GM13977 (cell line): ENCODE data around the gene PSMA1.

ENCODE experiments used
- DNase-seq: peaks from one replicate; pipeline ENCODE4 v3.0.0; 2012; ENCODE audit warnings: low spot score
- in situ Hi-C: fragments of 300-500 bp; cut with MboI; formaldehyde crosslinking; loops from one replicate; pipeline ENCODE4 v1.12.0; 2022; ENCODE audit warnings: low sequenced_read_pairs, low pct_unique_long_range_greater_than_20kb, mixed read lengths, inconsistent platforms; ENCODE audit not compliant: unreplicated experiment
- TF ChIP-seq, protein P1 (sequence below): IDR thresholded peaks from 2 replicates; pipeline ENCODE4 v1.5.1; 2012; ENCODE audit warnings: mild to moderate bottlenecking, control low read depth; ENCODE audit not compliant: insufficient read depth; ENCODE audit errors: extremely low read depth, missing control alignments

PSMA1 gene

DNA sequence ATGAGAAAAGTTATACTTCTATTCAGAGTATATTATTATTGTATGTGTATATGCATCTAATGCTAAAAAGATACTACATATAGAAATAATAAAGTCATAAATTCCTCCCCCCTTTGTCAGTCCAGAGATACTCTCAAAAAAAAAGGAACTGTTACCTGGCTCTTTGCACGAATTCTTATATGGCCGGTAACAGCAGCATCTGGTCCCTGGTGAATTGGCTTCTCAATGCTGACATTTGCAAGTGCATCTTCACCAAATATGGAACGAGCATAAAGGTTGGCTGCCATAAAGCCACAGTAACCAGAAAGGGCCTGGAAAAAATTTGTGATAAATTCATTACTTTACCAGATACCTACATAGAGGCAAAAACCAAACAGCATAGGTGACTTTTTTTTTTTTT, 61.8 kb downstream of the PSMA1 start:
- no peak for DNase-seq
- TF ChIP-seq, protein P1, sequence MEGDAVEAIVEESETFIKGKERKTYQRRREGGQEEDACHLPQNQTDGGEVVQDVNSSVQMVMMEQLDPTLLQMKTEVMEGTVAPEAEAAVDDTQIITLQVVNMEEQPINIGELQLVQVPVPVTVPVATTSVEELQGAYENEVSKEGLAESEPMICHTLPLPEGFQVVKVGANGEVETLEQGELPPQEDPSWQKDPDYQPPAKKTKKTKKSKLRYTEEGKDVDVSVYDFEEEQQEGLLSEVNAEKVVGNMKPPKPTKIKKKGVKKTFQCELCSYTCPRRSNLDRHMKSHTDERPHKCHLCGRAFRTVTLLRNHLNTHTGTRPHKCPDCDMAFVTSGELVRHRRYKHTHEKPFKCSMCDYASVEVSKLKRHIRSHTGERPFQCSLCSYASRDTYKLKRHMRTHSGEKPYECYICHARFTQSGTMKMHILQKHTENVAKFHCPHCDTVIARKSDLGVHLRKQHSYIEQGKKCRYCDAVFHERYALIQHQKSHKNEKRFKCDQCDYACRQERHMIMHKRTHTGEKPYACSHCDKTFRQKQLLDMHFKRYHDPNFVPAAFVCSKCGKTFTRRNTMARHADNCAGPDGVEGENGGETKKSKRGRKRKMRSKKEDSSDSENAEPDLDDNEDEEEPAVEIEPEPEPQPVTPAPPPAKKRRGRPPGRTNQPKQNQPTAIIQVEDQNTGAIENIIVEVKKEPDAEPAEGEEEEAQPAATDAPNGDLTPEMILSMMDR, result no peak
- in situ Hi-C loops, result loop anchor here (25.0 kb wide), 1 partner anchor 171 kb away; no protein-coding TSS in a partner anchor

DNA sequence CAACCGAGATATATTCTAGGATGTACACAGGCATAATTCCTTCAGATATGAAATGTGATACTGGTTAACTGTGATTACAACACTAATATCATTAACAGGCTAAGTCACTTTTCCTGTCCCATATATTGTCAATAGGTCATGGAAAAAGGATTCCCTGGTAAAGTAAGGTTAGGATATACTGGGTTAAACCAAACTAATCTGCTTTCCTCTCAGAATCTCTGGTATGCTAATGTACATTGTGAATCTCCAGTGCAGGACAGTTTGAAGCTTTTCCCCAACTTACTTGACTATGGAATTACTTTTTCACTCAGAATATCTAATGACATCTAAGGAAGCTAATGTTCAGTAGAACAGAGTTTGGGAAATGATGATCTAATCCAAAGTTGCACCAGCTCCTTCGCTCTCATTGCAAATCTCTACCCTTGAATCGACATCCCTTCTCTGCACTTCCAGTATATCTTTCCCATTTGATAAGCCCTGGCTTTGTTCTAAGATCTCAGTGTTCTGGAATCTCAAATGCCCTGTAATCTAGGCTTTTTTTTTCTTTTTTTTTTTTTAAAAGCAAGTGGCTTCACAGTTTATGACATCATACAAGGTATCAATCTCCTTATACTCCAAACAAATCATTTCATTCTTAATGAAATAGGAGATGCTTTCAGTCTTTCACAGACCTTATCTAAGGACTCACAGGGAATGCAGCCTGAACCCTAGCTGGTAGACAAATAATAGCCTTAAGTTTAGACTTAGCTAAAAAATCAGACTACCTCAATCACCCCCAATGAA, 64.3 kb downstream of the PSMA1 start:
- TF ChIP-seq, protein P1, result no peak

More for the DNA sequence above, 64.3 kb downstream of the PSMA1 start:
- no peak for DNase-seq
- in situ Hi-C loops, result loop anchor here (25.0 kb wide), 1 partner anchor 169 kb away; no protein-coding TSS in a partner anchor
